ENCODE data around the gene CAMK1G. TPM values are rescaled to one million over a fixed set of nuclear protein-coding genes. Genes with fewer than 3 reads are reported as not detected.

The CAMK1G gene
- total RNA-seq, 5 donors from 2014 or later (not counting 1 experiment from before 2014, with no cell fraction given), result not detected

DNA sequence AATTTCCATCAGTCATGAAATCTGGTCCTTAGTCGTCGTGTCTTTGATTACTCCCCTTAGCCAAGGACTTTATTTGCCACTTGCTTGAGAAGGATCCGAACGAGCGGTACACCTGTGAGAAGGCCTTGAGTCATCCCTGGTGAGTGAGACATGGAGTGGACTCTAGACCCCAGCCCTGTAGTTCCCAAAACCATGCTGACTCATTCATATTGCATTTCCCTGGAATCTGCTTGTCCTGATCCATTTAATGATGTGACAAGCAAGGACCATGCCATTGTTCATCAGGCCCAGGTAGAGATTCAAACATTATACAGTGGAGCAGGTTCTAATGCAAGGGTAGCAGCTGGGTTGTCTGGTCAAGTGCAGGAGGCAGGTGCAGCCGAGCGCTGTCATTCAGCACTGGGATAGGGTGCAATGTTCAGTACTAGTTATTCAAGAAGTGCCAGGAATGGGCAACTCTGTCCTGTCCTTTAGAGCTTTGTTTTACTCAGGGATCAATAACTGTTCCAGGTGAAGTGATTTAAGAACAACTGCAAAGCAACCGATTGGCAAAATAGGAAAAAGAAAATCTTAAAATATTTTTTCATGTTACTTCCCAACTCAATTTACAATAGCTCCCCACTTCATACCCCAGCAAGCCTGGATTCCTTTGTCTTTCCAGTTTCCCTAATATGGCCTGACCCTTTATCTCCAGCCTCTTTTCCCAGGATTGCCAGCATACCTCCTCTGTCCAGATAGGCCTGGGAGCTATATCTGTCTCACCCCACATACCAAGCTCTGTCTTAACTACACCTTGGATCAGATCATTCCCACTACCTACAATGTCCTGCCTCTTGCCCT, 26.5 kb downstream of the CAMK1G start:
- H3K27ac ChIP-seq (ENCODE audit: low read length), result no peak overlapping the region
- ATAC-seq (replicated peaks in 1 of 4), result no peak

DNA sequence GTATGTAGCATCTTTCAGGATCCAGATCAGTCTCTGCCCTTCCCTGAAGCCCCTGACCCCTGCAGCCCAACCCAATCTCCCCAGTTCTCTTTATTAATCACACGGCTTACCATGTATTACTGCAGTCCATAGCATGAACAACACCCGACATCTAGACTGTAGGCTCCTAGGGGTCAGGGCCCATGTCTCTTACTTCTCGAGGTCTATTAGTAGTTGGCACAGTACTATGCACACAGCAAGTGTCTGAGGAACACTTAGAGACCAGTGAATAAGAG, 27.1 kb downstream of the CAMK1G start:
- Mint-ChIP-seq H3K4me3 (no peak overlapping the region), H3K27ac (no peak overlapping the region), H3K9me3 (no peaks in the 10 kb centered on the region), H3K27me3 (no peaks in the 10 kb centered on the region), H3K36me3 (no peaks in the 10 kb centered on the region), H3K4me1 (peaks cover 0 to 2% (median 0%) of the 10 kb centered on the region in 3 donors)
- no peaks in the 10 kb centered on the region for H3K27me3 ChIP-seq (replicated peaks in 1 of 2; ENCODE audit: control insufficient read depth in 2 of 2, extremely low read depth in 1 of 2, insufficient read depth in 2 of 2, low read length in 1 of 2)
- ATAC-seq (replicated peaks in 1 of 4), result no peak
- H3K4me3 ChIP-seq (ENCODE audit: control insufficient read depth in 1 of 2, extremely low read depth in 1 of 2, low read length in 1 of 2), result no peak overlapping the region
- H3K36me3 ChIP-seq (ENCODE audit: control insufficient read depth in 2 of 2, extremely low read depth in 1 of 2, insufficient read depth in 1 of 2, low read length in 1 of 2), result no peaks in the 10 kb centered on the region
- no peak overlapping the region for H3K27ac ChIP-seq (ENCODE audit: low read length)
- DNase-seq, result no peak
- 85% methylated on average over 3 of the region's 3 CpGs for WGBS (ENCODE audit: insufficient coverage)
- no peaks in the 10 kb centered on the region for H3K9me3 ChIP-seq
- CTCF ChIA-PET, result interaction anchor here in 1 of 2 donors (0.8 kb wide), 1 partner anchor 56 kb away, joined by 3 read pairs; no protein-coding TSS in a partner anchor
- POLR2A ChIA-PET, result no interaction called here
- no peaks in the 10 kb centered on the region for H3K4me1 ChIP-seq (ENCODE audit: control insufficient read depth in 1 of 2, extremely low read depth in 1 of 2, insufficient read depth in 2 of 2, low read length in 2 of 2)

More for the DNA sequence above, 26.5 kb downstream of the CAMK1G start:
- ChIA-PET POLR2A (no interaction called here), CTCF (no interaction called here)
- no peak overlapping the region for H3K27ac Mint-ChIP-seq
- Histone ChIP-seq H3K27me3 (replicated peaks in 1 of 2; ENCODE audit: control insufficient read depth in 2 of 2, extremely low read depth in 1 of 2, insufficient read depth in 2 of 2, low read length in 1 of 2) (no peaks in the 10 kb centered on the region), H3K9me3 (no peaks in the 10 kb centered on the region), H3K36me3 (ENCODE audit: control insufficient read depth in 2 of 2, extremely low read depth in 1 of 2, insufficient read depth in 1 of 2, low read length in 1 of 2) (no peaks in the 10 kb centered on the region), H3K4me3 (ENCODE audit: control insufficient read depth in 1 of 2, extremely low read depth in 1 of 2, low read length in 1 of 2) (no peak overlapping the region), H3K4me1 (ENCODE audit: control insufficient read depth in 1 of 2, extremely low read depth in 1 of 2, insufficient read depth in 2 of 2, low read length in 2 of 2) (no peaks in the 10 kb centered on the region)
- H3K9me3 Mint-ChIP-seq, result no peaks in the 10 kb centered on the region
- no peaks in the 10 kb centered on the region for H3K27me3 Mint-ChIP-seq
- no peaks in the 10 kb centered on the region for H3K36me3 Mint-ChIP-seq
- peaks cover 0 to 2% (median 0%) of the 10 kb centered on the region in 3 donors for H3K4me1 Mint-ChIP-seq
- no peak overlapping the region for H3K4me3 Mint-ChIP-seq
- DNase-seq, result no peak
- 98% methylated on average over 5 of the region's 8 CpGs for WGBS (ENCODE audit: insufficient coverage)

DNA sequence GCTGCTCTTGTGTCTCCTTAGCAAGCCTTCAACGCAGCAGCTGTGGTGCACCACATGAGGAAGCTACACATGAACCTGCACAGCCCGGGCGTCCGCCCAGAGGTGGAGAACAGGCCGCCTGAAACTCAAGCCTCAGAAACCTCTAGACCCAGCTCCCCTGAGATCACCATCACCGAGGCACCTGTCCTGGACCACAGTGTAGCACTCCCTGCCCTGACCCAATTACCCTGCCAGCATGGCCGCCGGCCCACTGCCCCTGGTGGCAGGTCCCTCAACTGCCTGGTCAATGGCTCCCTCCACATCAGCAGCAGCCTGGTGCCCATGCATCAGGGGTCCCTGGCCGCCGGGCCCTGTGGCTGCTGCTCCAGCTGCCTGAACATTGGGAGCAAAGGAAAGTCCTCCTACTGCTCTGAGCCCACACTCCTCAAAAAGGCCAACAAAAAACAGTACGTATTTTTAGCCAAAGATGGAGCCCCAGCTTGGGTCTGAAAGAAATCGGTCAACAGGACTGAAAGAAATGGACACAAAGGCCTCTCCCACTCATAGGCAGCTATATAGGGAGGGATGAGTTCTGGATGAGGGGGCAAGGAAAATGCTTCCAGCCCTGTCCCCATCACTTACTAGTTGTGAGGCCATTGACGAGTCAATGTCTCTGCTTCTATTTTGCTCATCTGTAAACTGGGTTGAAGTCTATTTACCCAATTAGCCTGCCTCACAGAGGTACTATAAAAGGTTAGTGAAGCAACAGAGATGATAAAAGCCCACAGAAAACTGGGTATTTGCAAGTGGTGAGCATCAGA, 28.5 kb downstream of the CAMK1G start:
- Histone ChIP-seq H3K9me3 (no peaks in the 10 kb centered on the region), H3K36me3 (ENCODE audit: control insufficient read depth in 2 of 2, extremely low read depth in 1 of 2, insufficient read depth in 1 of 2, low read length in 1 of 2) (no peaks in the 10 kb centered on the region), H3K4me1 (ENCODE audit: control insufficient read depth in 1 of 2, extremely low read depth in 1 of 2, insufficient read depth in 2 of 2, low read length in 2 of 2) (no peaks in the 10 kb centered on the region), H3K4me3 (ENCODE audit: control insufficient read depth in 1 of 2, extremely low read depth in 1 of 2, low read length in 1 of 2) (no peak overlapping the region), H3K27me3 (replicated peaks in 1 of 2; ENCODE audit: control insufficient read depth in 2 of 2, extremely low read depth in 1 of 2, insufficient read depth in 2 of 2, low read length in 1 of 2) (no peaks in the 10 kb centered on the region), H3K27ac (ENCODE audit: low read length) (no peak overlapping the region)
- Mint-ChIP-seq H3K27ac (no peak overlapping the region), H3K4me1 (peaks cover 0 to 2% (median 0%) of the 10 kb centered on the region in 3 donors), H3K36me3 (peaks cover 7% of the 10 kb centered on the region), H3K9me3 (no peaks in the 10 kb centered on the region), H3K27me3 (no peaks in the 10 kb centered on the region), H3K4me3 (no peak overlapping the region)
- CTCF ChIA-PET, result no interaction called here
- DNase-seq (no peak), ATAC-seq (replicated peaks in 1 of 4) (peak in 1 of 4 experiments; percentile 22)
- 55% methylated on average over 8 of the region's 13 CpGs for WGBS (ENCODE audit: insufficient coverage)
- POLR2A ChIA-PET, result no interaction called here

GRCh38 chr1:209612646-209613399, 29.3 kb downstream of the CAMK1G start:
- Histone ChIP-seq H3K27ac (ENCODE audit: low read length) (no peak overlapping the region), H3K27me3 (replicated peaks in 1 of 2; ENCODE audit: control insufficient read depth in 2 of 2, extremely low read depth in 1 of 2, insufficient read depth in 2 of 2, low read length in 1 of 2) (no peaks in the 10 kb centered on the region), H3K36me3 (ENCODE audit: control insufficient read depth in 2 of 2, extremely low read depth in 1 of 2, insufficient read depth in 1 of 2, low read length in 1 of 2) (no peaks in the 10 kb centered on the region), H3K4me1 (ENCODE audit: control insufficient read depth in 1 of 2, extremely low read depth in 1 of 2, insufficient read depth in 2 of 2, low read length in 2 of 2) (no peaks in the 10 kb centered on the region), H3K4me3 (ENCODE audit: control insufficient read depth in 1 of 2, extremely low read depth in 1 of 2, low read length in 1 of 2) (no peak overlapping the region), H3K9me3 (no peaks in the 10 kb centered on the region)
- ChIA-PET POLR2A (no interaction called here), CTCF (no interaction called here)
- 72% methylated on average over 11 of the region's 12 CpGs for WGBS (ENCODE audit: insufficient coverage)
- Mint-ChIP-seq H3K4me3 (no peak overlapping the region), H3K27me3 (no peaks in the 10 kb centered on the region), H3K36me3 (peaks cover 8% of the 10 kb centered on the region), H3K9me3 (no peaks in the 10 kb centered on the region), H3K4me1 (peaks cover 0 to 2% (median 0%) of the 10 kb centered on the region in 3 donors), H3K27ac (no peak overlapping the region)
- ATAC-seq (replicated peaks in 1 of 4), result no peak
- no peak for DNase-seq

DNA sequence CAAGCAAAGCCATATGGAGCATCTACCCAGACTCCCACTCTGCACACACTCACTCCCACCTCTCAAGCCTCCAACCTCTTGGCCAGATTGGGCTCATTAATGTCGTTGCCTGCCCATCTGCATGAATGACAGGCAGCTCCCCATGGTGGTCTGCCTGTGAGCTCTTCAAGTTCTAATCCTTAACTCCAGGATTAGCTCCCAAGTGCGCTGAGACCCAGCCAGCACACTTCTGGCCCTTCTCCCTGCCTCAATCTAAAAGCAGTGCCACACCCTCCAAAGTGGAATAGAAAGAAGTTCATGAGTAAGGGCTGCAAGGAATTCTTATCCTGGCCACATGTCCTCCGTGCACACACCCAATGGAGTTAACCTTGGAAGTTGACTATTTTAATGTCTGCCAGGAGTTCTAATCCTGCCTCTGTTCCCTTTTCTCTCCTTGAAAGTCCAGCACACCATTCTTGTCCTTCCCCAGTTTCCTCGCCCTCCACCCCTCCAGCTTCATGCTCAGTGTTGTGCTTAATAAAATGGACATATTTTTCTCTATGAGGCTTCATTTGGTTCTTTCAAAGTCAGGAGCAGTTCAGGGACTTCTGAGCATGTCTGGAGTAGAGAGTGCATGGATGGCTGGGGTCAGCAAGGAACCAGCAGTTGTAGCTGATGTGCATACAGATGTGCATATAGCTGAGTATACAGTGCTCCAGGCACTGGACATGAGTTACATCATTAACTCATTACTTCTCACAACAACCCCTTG, 30.1 kb downstream of the CAMK1G start:
- Mint-ChIP-seq H3K36me3 (peaks cover 8% of the 10 kb centered on the region), H3K9me3 (no peaks in the 10 kb centered on the region), H3K27me3 (no peaks in the 10 kb centered on the region), H3K4me3 (no peak overlapping the region), H3K4me1 (peaks cover 0 to 3% (median 2%) of the 10 kb centered on the region in 3 donors), H3K27ac (no peak overlapping the region)
- 88% methylated on average over 2 of the region's 4 CpGs for WGBS (ENCODE audit: insufficient coverage)
- H3K4me3 ChIP-seq (ENCODE audit: control insufficient read depth in 1 of 2, extremely low read depth in 1 of 2, low read length in 1 of 2), result no peak overlapping the region
- no peaks in the 10 kb centered on the region for H3K9me3 ChIP-seq
- no peak for DNase-seq
- peaks cover 0 to 4% of the 10 kb centered on the region in 2 experiments for H3K4me1 ChIP-seq (ENCODE audit: control insufficient read depth in 1 of 2, extremely low read depth in 1 of 2, insufficient read depth in 2 of 2, low read length in 2 of 2)
- H3K36me3 ChIP-seq (ENCODE audit: control insufficient read depth in 2 of 2, extremely low read depth in 1 of 2, insufficient read depth in 1 of 2, low read length in 1 of 2), result no peaks in the 10 kb centered on the region
- no peaks in the 10 kb centered on the region for H3K27me3 ChIP-seq (replicated peaks in 1 of 2; ENCODE audit: control insufficient read depth in 2 of 2, extremely low read depth in 1 of 2, insufficient read depth in 2 of 2, low read length in 1 of 2)
- ChIA-PET POLR2A (no interaction called here), CTCF (no interaction called here)
- no peak overlapping the region for H3K27ac ChIP-seq (ENCODE audit: low read length)
- no peak for ATAC-seq (replicated peaks in 1 of 4)

- Mint-ChIP-seq H3K27ac (no peak overlapping the region), H3K4me1 (peaks cover 0 to 8% (median 7%) of the 10 kb centered on the region in 3 donors), H3K36me3 (peaks cover 8% of the 10 kb centered on the region), H3K9me3 (no peaks in the 10 kb centered on the region), H3K27me3 (no peaks in the 10 kb centered on the region), H3K4me3 (no peak overlapping the region)
- POLR2A ChIA-PET, result no interaction called here
- H3K4me3 ChIP-seq (ENCODE audit: control insufficient read depth in 1 of 2, extremely low read depth in 1 of 2, low read length in 1 of 2), result no peak overlapping the region
- WGBS (ENCODE audit: insufficient coverage), result 89% methylated on average over 3 of the region's 5 CpGs
- H3K36me3 ChIP-seq (ENCODE audit: control insufficient read depth in 2 of 2, extremely low read depth in 1 of 2, insufficient read depth in 1 of 2, low read length in 1 of 2), result no peaks in the 10 kb centered on the region
- no peaks in the 10 kb centered on the region for H3K9me3 ChIP-seq
- CTCF ChIA-PET, result no interaction called here
- H3K27me3 ChIP-seq (replicated peaks in 1 of 2; ENCODE audit: control insufficient read depth in 2 of 2, extremely low read depth in 1 of 2, insufficient read depth in 2 of 2, low read length in 1 of 2), result no peaks in the 10 kb centered on the region
- ATAC-seq (replicated peaks in 1 of 4), result no peak
- H3K4me1 ChIP-seq (ENCODE audit: control insufficient read depth in 1 of 2, extremely low read depth in 1 of 2, insufficient read depth in 2 of 2, low read length in 2 of 2), result peaks cover 0 to 9% of the 10 kb centered on the region in 2 experiments
- no peak for DNase-seq
- no peak overlapping the region for H3K27ac ChIP-seq (ENCODE audit: low read length)
Observed at GRCh38 chr1:209614151-209614420, 30.6 kb downstream of the CAMK1G start.

Data from T-cell (primary cell).